ENCODE results near the gene NEURL1. TPM values are rescaled to one million over a fixed set of nuclear protein-coding genes. Genes with fewer than 3 reads are reported as not detected.

Gene NEURL1
- total and polyA plus RNA-seq, 9 donors, result 12.0 to 30.3 (median 19.3) TPM

GRCh38 chr10:103614306-103615158 is 121.0 kb downstream of the NEURL1 start:
- Histone ChIP-seq H3K36me3 (ENCODE audit: control insufficient read depth, insufficient read depth, low read length) (peaks cover 62% of the 10 kb centered on the region), H3K9me3 (replicated peaks; ENCODE audit: control insufficient read depth, low read depth, low read length) (no peaks in the 10 kb centered on the region), H3K27me3 (ENCODE audit: control insufficient read depth, insufficient read depth, low read length) (no peaks in the 10 kb centered on the region), H3K4me3 (ENCODE audit: low read length) (no peak overlapping the region), H3K4me1 (ENCODE audit: control insufficient read depth, insufficient read depth, low read length) (peaks cover 75% of the 10 kb centered on the region), H3K27ac (ENCODE audit: low read length) (peak overlapping the region; percentile 85)
- peak; percentile 61 for DNase-seq
- 34% methylated on average over 9 of the region's 14 CpGs for WGBS (ENCODE audit: insufficient coverage)

- DNase-seq, result peak; percentile 94
- WGBS (ENCODE audit: insufficient coverage), result 23% methylated on average over 16 of the region's 20 CpGs
- Histone ChIP-seq H3K9me3 (replicated peaks; ENCODE audit: control insufficient read depth, low read depth, low read length) (no peaks in the 10 kb centered on the region), H3K4me3 (ENCODE audit: low read length) (no peak overlapping the region), H3K27me3 (ENCODE audit: control insufficient read depth, insufficient read depth, low read length) (no peaks in the 10 kb centered on the region), H3K27ac (ENCODE audit: low read length) (no peak overlapping the region), H3K4me1 (ENCODE audit: control insufficient read depth, insufficient read depth, low read length) (peaks cover 91% of the 10 kb centered on the region), H3K36me3 (ENCODE audit: control insufficient read depth, insufficient read depth, low read length) (peaks cover 55% of the 10 kb centered on the region)
These were observed 123.4 kb downstream of the NEURL1 start for GRCh38 chr10:103616705-103617601.

GRCh38 chr10:103617602-103618385 is 124.3 kb downstream of the NEURL1 start:
- Histone ChIP-seq H3K36me3 (ENCODE audit: control insufficient read depth, insufficient read depth, low read length) (peaks cover 55% of the 10 kb centered on the region), H3K4me3 (ENCODE audit: low read length) (no peak overlapping the region), H3K27ac (ENCODE audit: low read length) (peak overlapping the region; percentile 74), H3K4me1 (ENCODE audit: control insufficient read depth, insufficient read depth, low read length) (peaks cover 96% of the 10 kb centered on the region), H3K27me3 (ENCODE audit: control insufficient read depth, insufficient read depth, low read length) (no peaks in the 10 kb centered on the region), H3K9me3 (replicated peaks; ENCODE audit: control insufficient read depth, low read depth, low read length) (no peaks in the 10 kb centered on the region)
- DNase-seq, result no peak
- WGBS (ENCODE audit: insufficient coverage), result 79% methylated on average over 12 of the region's 13 CpGs

GRCh38 chr10:103618575-103619423 is 125.3 kb downstream of the NEURL1 start:
- H3K9me3 ChIP-seq (replicated peaks; ENCODE audit: control insufficient read depth, low read depth, low read length), result no peaks in the 10 kb centered on the region
- H3K36me3 ChIP-seq (ENCODE audit: control insufficient read depth, insufficient read depth, low read length), result peaks cover 55% of the 10 kb centered on the region
- no peaks in the 10 kb centered on the region for H3K27me3 ChIP-seq (ENCODE audit: control insufficient read depth, insufficient read depth, low read length)
- peak; percentile 88 for DNase-seq
- 41% methylated on average over 17 of the region's 19 CpGs for WGBS (ENCODE audit: insufficient coverage)
- H3K4me1 ChIP-seq (ENCODE audit: control insufficient read depth, insufficient read depth, low read length), result peaks cover 96% of the 10 kb centered on the region
- H3K4me3 ChIP-seq (ENCODE audit: low read length), result no peak overlapping the region
- peak overlapping the region; percentile 74 for H3K27ac ChIP-seq (ENCODE audit: low read length)

GRCh38 chr10:103619424-103620351 is 126.2 kb downstream of the NEURL1 start:
- H3K27me3 ChIP-seq (ENCODE audit: control insufficient read depth, insufficient read depth, low read length), result no peaks in the 10 kb centered on the region
- no peak overlapping the region for H3K4me3 ChIP-seq (ENCODE audit: low read length)
- WGBS (ENCODE audit: insufficient coverage), result 53% methylated on average over 16 of the region's 22 CpGs
- H3K9me3 ChIP-seq (replicated peaks; ENCODE audit: control insufficient read depth, low read depth, low read length), result no peaks in the 10 kb centered on the region
- peak overlapping the region; percentile 74 for H3K27ac ChIP-seq (ENCODE audit: low read length)
- peaks cover 89% of the 10 kb centered on the region for H3K4me1 ChIP-seq (ENCODE audit: control insufficient read depth, insufficient read depth, low read length)
- peaks cover 63% of the 10 kb centered on the region for H3K36me3 ChIP-seq (ENCODE audit: control insufficient read depth, insufficient read depth, low read length)
- DNase-seq, result no peak

GRCh38 chr10:103620352-103620740 is 126.8 kb downstream of the NEURL1 start:
- H3K27me3 ChIP-seq (ENCODE audit: control insufficient read depth, insufficient read depth, low read length), result no peaks in the 10 kb centered on the region
- 27% methylated on average over 4 of the region's 7 CpGs for WGBS (ENCODE audit: insufficient coverage)
- H3K36me3 ChIP-seq (ENCODE audit: control insufficient read depth, insufficient read depth, low read length), result peaks cover 67% of the 10 kb centered on the region
- H3K27ac ChIP-seq (ENCODE audit: low read length), result peak overlapping the region; percentile 74
- DNase-seq, result peak; percentile 77
- H3K4me1 ChIP-seq (ENCODE audit: control insufficient read depth, insufficient read depth, low read length), result peaks cover 83% of the 10 kb centered on the region
- H3K9me3 ChIP-seq (replicated peaks; ENCODE audit: control insufficient read depth, low read depth, low read length), result no peaks in the 10 kb centered on the region
- no peak overlapping the region for H3K4me3 ChIP-seq (ENCODE audit: low read length)

GRCh38 chr10:103620891-103621782 is 127.6 kb downstream of the NEURL1 start:
- WGBS (ENCODE audit: insufficient coverage), result 62% methylated on average over 12 of the region's 15 CpGs
- no peak for DNase-seq
- Histone ChIP-seq H3K9me3 (replicated peaks; ENCODE audit: control insufficient read depth, low read depth, low read length) (no peaks in the 10 kb centered on the region), H3K4me3 (ENCODE audit: low read length) (no peak overlapping the region), H3K36me3 (ENCODE audit: control insufficient read depth, insufficient read depth, low read length) (peaks cover 71% of the 10 kb centered on the region), H3K27me3 (ENCODE audit: control insufficient read depth, insufficient read depth, low read length) (no peaks in the 10 kb centered on the region), H3K27ac (ENCODE audit: low read length) (peak overlapping the region; percentile 21), H3K4me1 (ENCODE audit: control insufficient read depth, insufficient read depth, low read length) (peaks cover 75% of the 10 kb centered on the region)

- H3K9me3 ChIP-seq (replicated peaks; ENCODE audit: control insufficient read depth, low read depth, low read length), result no peaks in the 10 kb centered on the region
- no peaks in the 10 kb centered on the region for H3K27me3 ChIP-seq (ENCODE audit: control insufficient read depth, insufficient read depth, low read length)
- H3K27ac ChIP-seq (ENCODE audit: low read length), result peak overlapping the region; percentile 21
- WGBS (ENCODE audit: insufficient coverage), result 34% methylated on average over 2 of the region's 4 CpGs
- peaks cover 69% of the 10 kb centered on the region for H3K4me1 ChIP-seq (ENCODE audit: control insufficient read depth, insufficient read depth, low read length)
- DNase-seq, result no peak
- H3K4me3 ChIP-seq (ENCODE audit: low read length), result no peak overlapping the region
- peaks cover 74% of the 10 kb centered on the region for H3K36me3 ChIP-seq (ENCODE audit: control insufficient read depth, insufficient read depth, low read length)
These were observed 128.2 kb downstream of the NEURL1 start for GRCh38 chr10:103621783-103622125.
